ENCODE data around the gene PDZD8.

Gene PDZD8

GRCh38 chr10:117398029-117398428, 22.8 kb upstream of the PDZD8 start:
- no peak for FAIRE-seq

GRCh38 chr10:117391436-117392205, 16.4 kb upstream of the PDZD8 start:
- FAIRE-seq = no peak

DNA sequence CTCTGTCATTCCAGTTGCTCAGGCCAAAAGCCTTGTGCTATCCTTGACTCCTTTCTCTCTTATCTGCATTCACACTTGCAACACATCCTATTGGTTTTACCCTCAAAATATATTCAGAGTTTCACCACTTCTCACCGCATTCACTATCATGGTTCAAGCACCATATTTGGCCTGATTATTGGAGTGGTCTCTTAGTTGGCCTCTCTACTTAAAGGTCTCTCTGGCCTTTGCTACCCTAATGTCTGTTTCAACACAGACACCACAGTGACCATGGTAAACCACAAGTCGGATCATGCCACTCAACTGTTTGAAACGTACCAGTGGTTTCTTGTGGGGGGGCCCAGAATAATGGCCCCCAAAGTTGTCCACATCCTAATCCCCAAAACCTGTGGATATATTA, 15.2 kb upstream of the PDZD8 start:
- FAIRE-seq = no peak

DNA sequence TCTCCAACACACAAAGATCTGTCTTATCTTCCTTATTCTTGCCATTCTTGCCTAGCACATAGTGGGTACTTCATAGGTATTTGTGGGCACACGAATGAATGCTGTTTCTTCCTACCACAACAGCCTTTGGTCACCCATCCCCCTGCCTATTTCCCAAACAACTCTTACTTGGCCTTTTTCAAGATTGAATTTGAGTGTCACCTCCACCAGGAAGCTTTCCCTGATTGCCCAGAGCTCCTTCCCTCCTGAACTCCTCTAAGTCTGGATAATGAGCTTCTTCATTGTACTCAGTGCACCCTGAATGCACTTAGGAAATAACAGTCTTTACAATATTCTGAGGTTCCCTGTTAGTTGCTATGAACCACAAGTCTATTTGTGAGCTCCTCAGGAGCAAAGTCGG, 11.6 kb upstream of the PDZD8 start:
- no peak for FAIRE-seq

DNA sequence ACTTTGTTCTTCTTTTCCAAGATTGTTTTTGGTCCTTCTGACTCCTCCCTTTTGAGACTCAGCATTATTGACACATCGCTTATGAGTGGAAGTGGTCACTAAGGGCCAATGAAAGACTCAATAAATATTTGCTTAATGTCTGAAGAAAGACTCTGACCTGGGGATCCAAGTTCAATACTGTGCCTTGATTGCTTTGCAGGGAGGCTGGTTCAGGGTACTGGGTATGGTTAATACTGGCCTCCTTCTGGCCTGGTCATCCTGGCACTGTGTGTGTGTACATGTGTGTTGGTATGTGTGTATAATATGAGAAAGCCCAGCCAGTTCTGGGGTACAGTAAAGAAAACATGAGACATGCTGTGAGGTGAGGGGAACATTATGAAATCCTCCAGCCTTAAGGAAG, 7.6 kb upstream of the PDZD8 start:
- no peak for FAIRE-seq

GRCh38 chr10:117374506-117375359, 507 bp downstream of the PDZD8 start:
- no peak for FAIRE-seq

GRCh38 chr10:117373823-117374505, 1.3 kb downstream of the PDZD8 start:
- FAIRE-seq = no peak

- FAIRE-seq = no peak
Measured at GRCh38 chr10:117370205-117370604, 5.0 kb downstream of the PDZD8 start.

GRCh38 chr10:117367718-117368117, 7.5 kb downstream of the PDZD8 start:
- FAIRE-seq = no peak

- no peak for FAIRE-seq
Measured at GRCh38 chr10:117366741-117367140, 8.5 kb downstream of the PDZD8 start.

DNA sequence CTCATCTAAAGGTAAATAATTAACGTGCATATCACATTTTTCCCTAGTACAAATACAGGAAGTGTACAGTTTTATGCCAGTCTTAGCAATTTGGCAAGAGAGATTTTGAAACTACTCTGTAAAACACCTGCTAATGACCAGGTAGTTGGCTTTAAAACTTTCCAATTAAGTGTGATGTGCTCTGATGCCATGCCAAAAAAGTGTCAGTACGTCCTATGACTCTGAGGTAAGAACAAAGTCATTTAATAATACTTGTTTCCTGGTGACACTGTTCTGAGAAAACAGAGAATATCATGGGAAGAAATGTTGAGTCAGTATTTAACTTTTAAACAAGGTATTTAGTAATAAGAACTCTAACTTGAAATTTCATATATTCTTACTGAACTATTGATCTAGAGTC, 9.6 kb downstream of the PDZD8 start:
- FAIRE-seq = no peak

GRCh38 chr10:117364110-117364960, 10.9 kb downstream of the PDZD8 start:
- FAIRE-seq = no peak

DNA sequence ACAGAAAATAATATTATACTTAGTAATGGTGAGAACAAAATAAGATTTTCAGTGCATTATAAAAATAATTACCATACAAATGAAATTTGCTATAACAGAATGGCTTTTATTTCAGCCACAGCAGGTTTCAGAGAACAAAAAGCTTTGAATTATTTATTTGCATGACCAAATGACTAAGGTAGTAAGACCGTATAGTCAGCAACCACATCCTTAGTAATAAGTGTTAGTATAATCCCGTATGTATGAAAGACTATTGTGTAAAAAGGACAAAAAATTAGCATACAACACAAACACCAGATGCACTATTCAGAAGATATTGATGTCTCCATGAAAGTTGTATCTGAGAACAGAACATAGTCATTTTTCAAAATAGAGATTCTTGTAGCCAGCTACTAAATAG, 12.2 kb downstream of the PDZD8 start:
- no peak for FAIRE-seq

GRCh38 chr10:117362313-117362712, 12.9 kb downstream of the PDZD8 start:
- no peak for FAIRE-seq

DNA sequence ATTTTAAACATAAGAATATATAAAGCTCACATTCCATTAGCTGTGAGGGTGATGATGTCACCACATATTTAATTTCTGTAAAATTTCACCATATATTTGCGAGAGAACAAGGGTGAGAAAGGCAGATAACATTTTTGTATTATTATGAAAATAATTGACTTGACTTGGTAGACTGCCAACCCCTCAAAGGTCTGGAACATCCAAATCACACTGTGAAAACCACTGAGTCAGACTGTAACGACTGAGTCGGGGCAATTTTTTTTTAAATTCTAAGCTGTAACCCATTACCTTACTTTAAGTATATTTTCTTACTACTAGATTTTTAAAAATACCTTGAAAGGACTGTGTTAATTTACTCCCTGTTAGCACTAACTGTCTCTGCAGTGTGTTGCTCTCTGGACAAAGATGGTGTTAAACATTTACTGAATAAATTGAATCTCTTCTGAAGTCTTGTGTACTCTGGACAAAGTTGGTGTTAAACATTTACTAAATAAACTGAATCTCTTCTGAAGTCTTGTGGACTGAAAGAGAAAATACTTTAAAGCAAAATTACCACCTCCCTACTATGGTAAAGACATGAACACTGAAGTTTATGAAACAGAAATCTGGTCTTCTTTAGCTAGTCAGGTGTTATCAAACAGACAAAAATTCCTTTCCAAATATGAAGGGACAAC, 14.1 kb downstream of the PDZD8 start:
- FAIRE-seq = no peak

GRCh38 chr10:117360016-117360415, 15.2 kb downstream of the PDZD8 start:
- no peak for FAIRE-seq

- no peak for FAIRE-seq
Measured at GRCh38 chr10:117355072-117355471, 20.2 kb downstream of the PDZD8 start.

DNA sequence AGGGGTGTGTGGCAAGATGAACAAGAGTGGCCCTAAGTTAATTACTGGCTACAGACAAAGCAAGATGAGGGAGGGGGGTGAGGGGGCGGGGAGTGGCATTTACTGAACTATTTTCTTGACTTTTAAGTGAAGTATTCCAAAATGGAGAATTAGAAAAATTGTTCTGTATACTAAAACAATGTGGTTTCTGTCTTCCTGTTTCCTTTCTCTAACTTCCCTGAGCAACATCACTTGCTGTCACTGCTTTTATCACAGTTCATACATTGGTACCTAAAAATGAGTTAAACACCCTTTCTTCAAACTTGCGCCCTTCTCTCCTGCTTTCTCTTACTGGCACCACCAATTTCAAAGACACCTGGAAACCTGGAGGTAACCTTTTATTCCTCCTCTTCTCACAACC, 21.6 kb downstream of the PDZD8 start:
- FAIRE-seq = no peak

- no peak for FAIRE-seq
Measured at GRCh38 chr10:117352724-117353123, 22.5 kb downstream of the PDZD8 start.

DNA sequence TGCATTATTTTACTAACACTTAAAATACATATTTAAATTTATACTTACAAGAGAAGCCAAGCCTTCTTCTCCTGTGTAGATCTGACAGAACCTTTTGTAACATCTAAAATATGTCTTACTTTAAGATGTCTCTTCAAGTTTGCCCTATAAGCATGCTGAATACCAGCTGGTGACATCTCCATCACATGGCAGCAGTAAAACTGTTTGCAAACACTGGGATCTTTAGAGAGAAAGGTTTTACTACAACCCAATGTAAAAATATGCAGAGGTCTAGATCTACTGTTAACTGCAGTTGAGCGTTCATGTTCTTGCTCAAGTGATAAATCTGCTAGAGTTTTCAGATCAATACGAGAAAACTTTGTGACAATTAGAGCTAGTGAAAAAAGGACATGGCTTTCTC, 23.2 kb downstream of the PDZD8 start:
- FAIRE-seq = no peak

DNA sequence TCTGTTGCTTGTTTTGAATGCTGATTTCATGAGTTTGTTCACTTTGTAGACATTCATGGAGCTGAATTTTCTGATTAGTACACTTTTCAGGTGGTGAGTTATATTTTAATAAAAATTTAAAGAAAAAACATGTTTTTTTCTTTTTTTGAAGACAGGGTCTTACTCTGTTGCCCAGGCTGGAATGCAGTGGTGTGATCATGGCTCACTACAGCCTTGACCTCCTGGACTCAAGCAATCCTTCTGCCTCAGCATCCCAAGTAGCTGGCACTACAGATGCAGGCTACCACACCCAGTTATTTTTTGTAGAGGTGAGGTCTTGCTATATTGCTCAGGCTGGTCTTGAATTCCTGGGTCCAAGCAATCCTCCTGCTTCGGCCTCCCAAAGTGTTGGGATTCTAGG, 23.7 kb downstream of the PDZD8 start:
- no peak for FAIRE-seq

- FAIRE-seq = no peak
Measured at GRCh38 chr10:117350909-117351308, 24.3 kb downstream of the PDZD8 start.
